Measurements from ENCODE around the gene ARHGAP23. TPM values are rescaled to one million over a fixed set of nuclear protein-coding genes. Genes with fewer than 3 reads are reported as not detected.

Gene ARHGAP23
- total and polyA plus RNA-seq, 2 donors (not counting 3 experiments of a cell fraction or from before 2014, with no cell fraction given) = 25.4 to 190 TPM

- Histone ChIP-seq H3K4me1 (ENCODE audit: control insufficient read depth, extremely low read depth, insufficient read depth, low read length) (no peaks in the 10 kb centered on the region), H3K79me2 (ENCODE audit: control insufficient read depth, insufficient read depth, low read length) (no peaks in the 10 kb centered on the region), H3K27ac (ENCODE audit: insufficient read depth, low read depth, low read length) (no peak overlapping the region), H3K4me3 (replicated peaks in 1 of 3; ENCODE audit: insufficient read depth in 1 of 3, low read depth in 1 of 3, low read length in 3 of 3) (no peak overlapping the region), H3K4me2 (ENCODE audit: insufficient read depth, low read length) (no peak overlapping the region), H3K36me3 (ENCODE audit: control insufficient read depth in 2 of 2, extremely low read depth in 1 of 2, insufficient read depth in 2 of 2, low read length in 2 of 2) (no peaks in the 10 kb centered on the region), H2AFZ (ENCODE audit: low read depth, low read length) (no peak overlapping the region), H3K9ac (replicated peaks; ENCODE audit: extremely low read depth, insufficient read depth, low read length) (no peak overlapping the region), H4K20me1 (replicated peaks; ENCODE audit: control insufficient read depth, extremely low read depth, insufficient read depth, low read length) (no peaks in the 10 kb centered on the region), H3K9me1 (replicated peaks; ENCODE audit: control insufficient read depth, extremely low read depth, insufficient read depth, low read length) (no peaks in the 10 kb centered on the region), H3K9me3 (replicated peaks; ENCODE audit: control insufficient read depth, insufficient read depth, low read length) (no peaks in the 10 kb centered on the region), H3K27me3 (ENCODE audit: control insufficient read depth in 2 of 2, insufficient read depth in 2 of 2, low read length in 2 of 2) (peaks cover 0 to 16% of the 10 kb centered on the region in 2 experiments)
- POLR2A ChIA-PET = no interaction called here
- intact Hi-C loops (cut with micrococcal nuclease) = no loop called here
- TF ChIP-seq EZH2 (IDR thresholded peaks at IDR 0.05; ENCODE audit: borderline replicate concordance, low read depth, low read length, severe bottlenecking) = no peak
- no peak for TF ChIP-seq POLR2AphosphoS5 (IDR thresholded peaks at IDR 0.05; ENCODE audit: insufficient read depth, low read depth, low read length)
- no peak for TF ChIP-seq GATA2 (IDR thresholded peaks at IDR 0.05; ENCODE audit: insufficient read depth, insufficient read length, low read depth, low read length)
- no peak for TF ChIP-seq MAX (IDR thresholded peaks at IDR 0.05; ENCODE audit: insufficient read depth, insufficient read length)
- no peak for TF ChIP-seq MYC (IDR thresholded peaks at IDR 0.05; ENCODE audit: low read depth, low read length)
- no peak for TF ChIP-seq JUN (IDR thresholded peaks at IDR 0.05; ENCODE audit: borderline replicate concordance, insufficient read depth, insufficient read length, low read depth)
- no peak for TF ChIP-seq CTCF (IDR thresholded peaks at IDR 0.05; ENCODE audit: extremely low read depth in 1 of 2, insufficient read depth in 1 of 2, low read depth in 1 of 2, low read length in 2 of 2)
- TF ChIP-seq FOS (IDR thresholded peaks at IDR 0.05; ENCODE audit: borderline replicate concordance, insufficient read depth, low read length) = no peak
- no peak for TF ChIP-seq POLR2A (IDR thresholded peaks at IDR 0.05; ENCODE audit: low read depth, low read length)
- BruUV-seq (replicated peaks) = no TSS peak
- CTCF ChIA-PET = interaction anchor here (0.8 to 2.7 kb wide), 2 partner anchors 8 to 112 kb away, joined by 3 to 6 read pairs; no protein-coding TSS in a partner anchor
- FAIRE-seq (no peak), DNase-seq (ENCODE audit: low read depth, low spot score) (no peak)
- dilution Hi-C loops (cut with MboI; ENCODE audit: extremely low pct_ligation_motif_present, low sequenced_read_pairs) = no loop called here
These were observed 122.9 kb downstream of the ARHGAP23 start for GRCh38 chr17:38551121-38551520.
